Stimulated activated CD4-positive, alpha-beta T cell treated with anti-CD3 and anti-CD28 coated beads, Interleukin-1b, Interleukin-23, amount 100 ng/mL, for 24 hours (primary cell): ENCODE data around the gene CSPG4.
"Not testable (repeated sequence)": the region's sequence is repeated elsewhere in the genome, so short reads cannot be mapped to it uniquely, and the experiment has no call there.

Experiments
- DNase-seq, 4 experiments: peaks; one replicate each; pipeline ENCODE4 v3.0.0-alpha.2; 2020; ENCODE audit warnings: low read depth in 4 of 4, low spot score in 1 of 4

CSPG4 gene

DNA sequence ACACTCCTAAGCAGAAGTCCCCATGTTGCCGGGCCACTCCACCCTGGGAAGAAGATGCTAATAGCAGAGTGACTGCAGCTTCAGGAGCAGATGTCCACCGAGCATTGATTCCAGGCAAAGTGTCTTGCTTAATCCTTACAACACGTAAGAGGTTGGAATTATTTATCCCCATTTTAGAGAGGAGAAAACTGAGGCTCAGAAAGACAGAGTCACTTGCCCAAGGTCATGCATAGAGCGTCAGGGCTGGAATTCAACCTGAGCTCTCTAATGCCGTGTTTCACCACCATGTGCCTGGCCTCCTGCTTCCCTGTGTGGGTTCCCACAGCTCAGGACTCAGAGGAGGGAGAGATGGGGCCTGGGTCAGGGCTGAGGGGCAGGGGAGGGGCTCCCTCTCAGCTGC is 7.3 kb downstream of the CSPG4 start:
- DNase-seq = not testable (repeated sequence)

- no peak for DNase-seq
These were observed 8.0 kb downstream of the CSPG4 start for GRCh38 chr15:75704618-75705017.

DNA sequence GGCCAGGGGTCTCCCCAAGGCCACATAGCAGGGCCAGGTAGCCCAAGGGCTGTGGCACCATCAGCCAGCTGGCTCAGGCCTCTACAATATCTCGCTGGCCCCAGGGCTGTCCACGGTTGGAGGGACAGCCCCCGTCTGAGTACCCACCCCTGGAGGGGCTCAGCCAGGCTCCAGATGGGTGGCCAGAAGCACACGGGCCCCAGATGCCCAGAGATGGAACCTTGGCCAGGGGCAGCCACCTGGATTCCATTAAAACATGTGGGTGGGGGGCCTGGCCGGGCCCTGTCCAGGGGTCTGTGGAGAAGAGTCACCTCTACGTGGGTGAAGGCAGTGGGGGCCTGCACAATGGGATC is 8.4 kb downstream of the CSPG4 start:
- DNase-seq = no peak

- not testable (repeated sequence) for DNase-seq
These were observed 9.0 kb downstream of the CSPG4 start for GRCh38 chr15:75703440-75704262.

GRCh38 chr15:75702436-75702835 is 10.2 kb downstream of the CSPG4 start:
- no peak for DNase-seq

DNA sequence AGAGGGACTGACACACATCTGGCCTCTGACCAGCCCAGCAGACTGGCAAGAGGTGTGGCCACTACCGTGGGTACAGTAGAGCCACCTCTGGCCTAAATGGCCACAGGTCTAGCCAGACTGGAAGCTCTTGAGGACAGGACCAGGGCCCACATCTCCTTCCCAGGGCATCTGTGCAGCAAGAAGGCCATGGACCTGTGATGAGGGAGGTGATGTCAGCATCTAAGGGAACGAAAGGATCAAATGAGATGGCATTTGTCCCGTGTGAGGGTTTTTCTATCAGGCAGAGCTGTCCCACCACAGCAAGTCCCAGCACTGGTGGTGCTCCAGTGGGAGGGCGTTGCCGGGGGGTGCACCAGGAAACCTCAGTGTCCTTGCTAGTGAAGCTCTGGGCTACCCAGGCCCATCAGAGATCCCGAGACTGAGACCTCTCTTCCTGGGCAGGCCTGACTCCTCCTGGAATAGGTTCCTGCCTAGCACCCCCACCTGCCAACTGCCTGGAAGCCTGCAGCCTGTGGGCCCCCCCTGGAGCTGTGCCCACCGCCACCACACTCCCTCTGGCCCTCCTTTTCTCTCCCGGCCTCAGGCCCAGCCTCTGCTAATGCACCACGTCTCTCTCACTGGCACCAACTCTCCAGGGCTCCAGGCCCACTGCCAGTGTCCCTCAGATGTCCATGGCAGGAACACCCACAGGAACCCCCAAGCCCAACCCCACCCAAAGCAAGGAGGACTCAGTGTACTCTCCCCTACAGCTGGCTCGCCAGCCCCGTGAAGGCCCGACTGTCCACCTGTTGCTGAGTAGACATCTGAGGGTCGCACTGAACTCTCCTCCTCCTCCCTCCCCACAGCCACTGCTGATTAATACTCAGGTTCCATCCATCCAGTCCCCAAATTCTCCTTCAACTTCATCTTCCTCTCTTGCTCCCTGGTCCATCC is 11.3 kb downstream of the CSPG4 start:
- DNase-seq = not testable (repeated sequence)

DNA sequence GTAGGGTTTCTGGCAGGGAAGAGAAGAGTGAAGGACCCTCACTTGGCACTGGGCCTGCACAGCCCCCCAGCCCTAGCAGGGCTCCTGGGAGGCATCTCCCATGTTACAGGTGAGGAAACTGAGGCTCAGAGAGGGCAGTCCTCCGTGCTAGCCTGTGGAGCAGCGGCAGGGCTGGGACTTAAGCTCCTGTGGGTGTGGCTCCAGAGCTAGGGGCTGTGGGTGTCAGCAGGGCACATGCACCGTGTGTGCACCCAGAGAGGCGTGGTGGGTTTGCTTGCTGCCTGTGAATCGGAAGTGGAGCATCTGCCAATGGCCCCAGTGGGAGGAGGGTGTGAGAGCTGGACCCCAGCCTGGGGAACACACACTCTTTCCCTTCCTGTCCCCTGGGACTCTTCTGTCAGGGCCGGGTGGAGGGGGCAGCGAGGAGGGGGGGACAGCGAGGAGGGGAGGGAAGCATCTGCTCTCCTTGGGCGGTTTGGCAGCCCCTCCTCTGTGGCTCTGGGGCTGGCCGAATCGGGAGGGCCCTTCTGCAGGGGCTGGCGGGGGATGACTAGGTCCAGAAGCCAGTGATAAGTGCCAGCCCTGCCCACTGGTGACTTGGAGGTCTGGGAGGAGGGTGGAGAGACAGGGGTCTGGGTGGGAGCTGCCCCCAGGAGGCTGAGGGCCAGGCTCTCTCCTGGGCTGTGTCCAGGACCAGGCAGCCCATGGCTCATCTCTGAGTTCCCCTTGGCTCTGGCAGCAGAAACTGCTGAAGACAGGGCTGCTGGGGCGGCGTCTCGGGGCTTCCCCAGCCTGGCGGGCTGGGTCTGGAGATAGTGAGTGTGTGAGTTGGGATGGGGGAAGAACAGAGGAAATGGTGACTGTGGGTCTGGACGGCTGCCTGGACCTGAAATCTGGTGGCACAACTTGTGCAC is 12.4 kb downstream of the CSPG4 start:
- DNase-seq = not testable (repeated sequence)

- not testable (repeated sequence) for DNase-seq
These were observed 13.1 kb downstream of the CSPG4 start for GRCh38 chr15:75699517-75699916.

GRCh38 chr15:75697974-75698747 is 14.5 kb downstream of the CSPG4 start:
- DNase-seq = not testable (repeated sequence)

DNA sequence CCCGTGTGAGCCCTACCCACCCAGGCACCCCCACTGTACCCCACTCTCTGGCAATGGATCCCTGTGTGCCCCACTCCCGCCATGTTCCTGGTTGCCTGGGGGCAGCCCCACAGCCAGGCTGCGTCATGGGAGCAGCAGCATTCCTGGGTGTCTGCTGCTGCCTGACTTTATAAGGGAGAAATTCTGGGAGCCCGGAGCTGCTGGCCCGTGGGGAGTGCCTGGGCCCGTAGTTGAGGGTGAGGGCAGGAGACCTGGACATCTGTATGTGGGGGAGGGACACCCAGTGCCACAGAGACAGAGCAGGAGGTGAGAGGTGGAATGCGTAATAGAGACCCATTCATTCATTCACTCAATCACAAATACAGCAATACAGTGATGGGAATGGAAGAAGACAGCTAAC is 15.1 kb downstream of the CSPG4 start:
- no peak for DNase-seq

GRCh38 chr15:75696854-75697259 is 15.8 kb downstream of the CSPG4 start:
- DNase-seq = no peak

DNA sequence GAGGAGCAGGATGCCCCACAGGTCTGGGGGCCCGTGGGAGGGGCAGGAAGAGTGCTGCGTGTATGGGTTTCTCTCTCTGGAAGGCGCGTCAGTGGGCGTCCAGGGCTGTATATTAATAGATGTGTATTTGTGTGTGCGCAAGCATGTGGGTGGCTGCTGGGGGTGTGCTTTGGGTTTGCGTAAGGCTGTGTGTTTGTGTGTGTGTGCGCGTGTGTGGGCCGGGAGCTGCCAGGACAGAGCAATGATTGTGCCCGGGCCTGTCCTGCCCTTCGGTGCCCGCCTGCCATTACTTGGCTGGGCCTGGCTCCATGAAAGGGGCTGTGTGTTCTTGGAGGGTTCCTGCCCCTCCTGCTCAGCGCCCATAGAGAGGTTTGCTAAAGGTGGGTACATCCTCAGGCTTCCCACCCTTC is 16.3 kb downstream of the CSPG4 start:
- no peak for DNase-seq

GRCh38 chr15:75695634-75696310 is 16.9 kb downstream of the CSPG4 start:
- no peak for DNase-seq

DNA sequence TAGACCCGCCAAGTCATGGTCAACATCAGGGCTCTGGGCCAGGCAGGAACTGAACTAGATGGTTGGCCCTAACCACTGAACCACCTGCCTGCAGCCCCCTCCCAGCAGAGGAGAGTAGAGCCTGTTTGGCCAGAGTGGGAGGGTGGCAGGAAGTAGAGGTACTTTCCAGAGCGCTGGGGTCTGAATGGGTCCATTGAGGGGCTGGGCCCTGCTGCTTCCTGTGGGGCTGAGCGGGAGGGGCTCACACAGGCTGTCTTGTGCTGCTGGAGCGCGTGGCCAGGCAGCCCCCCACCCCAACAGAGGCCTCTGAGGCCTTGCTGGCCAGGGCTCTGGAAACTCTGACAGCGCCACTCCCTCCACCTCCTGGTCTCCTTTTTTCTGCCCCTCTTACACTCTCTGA is 17.4 kb downstream of the CSPG4 start:
- DNase-seq = no peak

- DNase-seq = no peak
These were observed 18.1 kb downstream of the CSPG4 start for GRCh38 chr15:75694241-75695182.

DNA sequence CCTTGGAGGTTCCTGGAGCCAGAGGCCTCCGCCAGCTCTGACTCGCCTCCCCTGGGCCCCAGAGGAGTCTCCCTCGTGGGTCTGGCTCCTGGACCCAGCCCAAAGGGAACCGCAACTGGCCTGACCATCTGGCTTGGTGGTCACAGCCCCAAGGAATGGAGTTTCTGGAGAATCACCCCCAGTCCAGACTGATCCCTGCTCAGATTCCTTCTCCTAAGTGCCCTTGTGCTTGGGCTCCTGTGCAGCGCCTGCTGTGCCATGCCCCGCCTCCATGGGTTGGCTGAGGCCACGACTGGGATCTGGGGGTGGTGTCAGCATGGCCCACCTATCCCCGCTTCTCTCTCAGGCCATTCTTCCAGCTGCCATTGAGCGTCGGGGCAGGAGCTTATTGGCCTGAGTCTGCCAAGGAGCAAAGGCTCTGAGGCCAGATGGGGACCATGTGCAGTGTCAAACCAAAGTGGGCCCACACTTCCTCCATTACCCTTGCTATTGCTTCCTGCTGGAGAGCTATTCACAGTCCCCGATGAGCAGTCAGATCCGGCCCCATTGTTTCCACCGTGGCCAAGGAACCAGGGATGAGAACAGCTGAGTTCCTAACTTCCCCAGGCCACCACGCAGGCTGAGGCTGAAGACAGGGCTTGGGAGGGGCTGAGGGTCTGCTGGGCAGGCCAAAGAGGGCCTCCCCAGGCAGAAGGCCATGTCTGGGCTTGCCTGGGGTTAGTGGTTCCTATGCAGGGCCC is 19.0 kb downstream of the CSPG4 start:
- DNase-seq = no peak

GRCh38 chr15:75693028-75693427 is 19.6 kb downstream of the CSPG4 start:
- not testable (repeated sequence) for DNase-seq

GRCh38 chr15:75692311-75692710 is 20.3 kb downstream of the CSPG4 start:
- not testable (repeated sequence) for DNase-seq
